ENCODE data around the gene LTBP1.

The LTBP1 gene

DNA sequence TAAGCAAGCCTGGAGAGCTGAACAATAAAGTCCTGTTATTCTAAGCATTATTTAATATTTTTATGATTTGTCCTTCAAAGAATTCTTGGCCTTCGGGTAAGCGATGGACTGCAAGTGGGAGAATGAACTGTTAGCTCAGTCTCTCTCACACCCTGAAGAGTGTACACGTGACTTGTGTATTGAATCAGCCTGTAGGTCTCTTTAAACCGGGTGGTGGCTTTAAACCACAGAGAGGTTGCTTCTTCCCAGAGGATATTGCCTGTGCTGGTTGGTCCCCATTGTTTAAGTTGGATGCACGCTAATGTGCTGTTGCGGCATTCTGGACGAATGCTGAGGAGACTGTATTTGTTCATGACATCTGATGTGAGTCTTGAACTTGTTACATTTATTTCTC is 183.3 kb downstream of the LTBP1 start:
- Mint-ChIP-seq H3K4me3 (no peak overlapping the region), H3K36me3 (ENCODE audit: low read depth) (no peaks in the 10 kb centered on the region), H3K4me1 (ENCODE audit: low read depth) (peaks cover 21% of the 10 kb centered on the region), H3K9me3 (no peaks in the 10 kb centered on the region), H3K27me3 (peaks cover 62% of the 10 kb centered on the region), H3K27ac (no peak overlapping the region)
- intact Hi-C loops (cut with micrococcal nuclease): loop anchor here (10.0 kb wide), 1 partner anchor 205 kb away; no protein-coding TSS in a partner anchor

DNA sequence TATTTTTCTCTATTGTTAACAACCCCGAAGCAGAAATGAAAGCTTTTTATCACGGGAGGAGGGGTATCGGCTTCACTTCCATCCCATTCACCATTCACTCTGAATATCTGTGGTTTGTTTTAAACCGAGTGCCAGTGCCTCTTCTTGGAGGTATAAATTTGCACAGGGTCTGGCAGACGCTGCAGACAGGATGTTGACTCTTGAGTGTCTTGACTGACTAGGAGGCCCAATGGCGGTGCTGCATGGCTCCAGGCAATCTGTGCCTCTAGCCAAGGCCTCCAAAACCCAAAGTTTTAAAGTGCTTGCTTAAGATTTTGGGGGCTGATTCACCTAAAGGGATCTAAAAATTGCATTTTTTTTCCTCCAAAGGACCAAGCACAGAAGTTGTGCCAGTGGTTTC is 183.8 kb downstream of the LTBP1 start:
- H3K4me1 Mint-ChIP-seq (ENCODE audit: low read depth): peaks cover 26% of the 10 kb centered on the region
- no peaks in the 10 kb centered on the region for H3K36me3 Mint-ChIP-seq (ENCODE audit: low read depth)
- H3K9me3 Mint-ChIP-seq: no peaks in the 10 kb centered on the region
- peaks cover 62% of the 10 kb centered on the region for H3K27me3 Mint-ChIP-seq
- intact Hi-C loops (cut with micrococcal nuclease): loop anchor here (10.0 kb wide), 1 partner anchor 206 kb away; no protein-coding TSS in a partner anchor
- no peak overlapping the region for H3K27ac Mint-ChIP-seq
- H3K4me3 Mint-ChIP-seq: no peak overlapping the region

DNA sequence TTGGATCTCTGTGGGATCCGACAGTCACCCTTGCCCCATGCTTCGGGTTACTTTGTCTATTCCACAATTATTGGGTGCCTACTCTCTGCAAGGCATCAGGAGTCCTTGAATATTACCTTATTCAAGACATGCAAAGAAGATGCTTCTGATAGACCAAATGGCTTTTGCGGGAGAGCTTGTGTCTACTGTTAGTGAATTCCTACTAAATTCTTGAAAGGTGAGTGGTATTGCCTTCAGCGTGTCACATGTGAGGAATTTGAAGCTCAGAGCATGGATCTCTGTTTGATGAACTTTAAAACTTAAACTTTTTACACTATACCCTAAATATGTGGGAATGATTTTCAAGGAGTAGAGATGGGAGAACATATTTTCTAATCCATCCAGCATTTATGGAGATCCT is 184.4 kb downstream of the LTBP1 start:
- no peaks in the 10 kb centered on the region for H3K36me3 Mint-ChIP-seq (ENCODE audit: low read depth)
- H3K27ac Mint-ChIP-seq: no peak overlapping the region
- H3K4me1 Mint-ChIP-seq (ENCODE audit: low read depth): peaks cover 31% of the 10 kb centered on the region
- intact Hi-C loops (cut with micrococcal nuclease): loop anchor here (10.0 kb wide), 1 partner anchor 206 kb away; no protein-coding TSS in a partner anchor
- no peak overlapping the region for H3K4me3 Mint-ChIP-seq
- peaks cover 62% of the 10 kb centered on the region for H3K27me3 Mint-ChIP-seq
- H3K9me3 Mint-ChIP-seq: no peaks in the 10 kb centered on the region

DNA sequence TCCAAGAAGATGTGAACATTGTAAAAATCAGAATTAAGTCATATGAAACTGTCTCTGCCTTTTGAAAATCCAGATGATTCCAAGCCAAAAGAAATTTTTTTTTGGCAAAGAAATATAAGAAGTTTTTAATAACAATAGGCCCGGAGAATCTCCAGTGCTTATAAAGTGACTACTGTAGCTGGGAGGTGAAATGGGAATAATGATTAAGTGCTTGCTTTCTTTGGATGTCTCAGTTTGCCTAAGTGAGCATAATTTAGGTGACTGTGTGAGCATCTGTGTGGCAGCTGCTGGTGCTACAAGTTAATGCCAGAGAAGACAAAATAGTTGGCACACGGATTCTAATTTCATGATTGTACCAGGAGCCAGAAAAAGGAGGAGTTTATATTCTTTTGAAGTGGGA is 185.0 kb downstream of the LTBP1 start:
- H3K27ac Mint-ChIP-seq: no peak overlapping the region

DNA sequence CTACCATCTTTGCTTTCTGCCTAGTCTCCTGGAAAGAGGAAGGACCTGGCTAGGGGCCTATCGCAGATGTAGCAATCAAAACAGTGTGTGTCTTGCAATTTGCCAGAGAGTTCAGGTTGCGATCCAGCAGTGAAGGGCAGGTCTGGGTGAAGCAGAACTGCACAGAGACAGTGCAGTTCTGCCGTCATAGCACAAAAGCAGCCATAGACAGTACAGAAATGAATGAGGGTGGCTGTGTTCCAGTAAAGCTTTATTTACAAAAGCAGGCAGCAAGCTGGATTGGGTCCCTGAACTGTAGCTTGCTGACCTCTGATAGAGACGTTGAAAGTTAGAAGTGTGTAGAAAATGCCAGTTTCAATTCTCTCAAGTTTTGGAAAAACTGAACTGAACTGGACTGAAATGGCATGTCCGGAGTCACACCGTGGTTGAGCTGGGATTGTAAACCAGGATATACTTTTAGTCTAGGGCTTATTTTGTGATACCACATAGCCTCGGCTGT is 186.8 kb downstream of the LTBP1 start:
- Mint-ChIP-seq H3K4me3 (no peak overlapping the region), H3K27ac (no peak overlapping the region), H3K4me1 (ENCODE audit: low read depth) (peaks cover 36% of the 10 kb centered on the region), H3K27me3 (peaks cover 59% of the 10 kb centered on the region), H3K9me3 (no peaks in the 10 kb centered on the region), H3K36me3 (ENCODE audit: low read depth) (no peaks in the 10 kb centered on the region)
- intact Hi-C loops (cut with micrococcal nuclease): loop anchor here (10.0 kb wide), 1 partner anchor 209 kb away; no protein-coding TSS in a partner anchor

More for the DNA sequence above, 185.0 kb downstream of the LTBP1 start:
- Mint-ChIP-seq H3K4me1 (ENCODE audit: low read depth) (peaks cover 36% of the 10 kb centered on the region), H3K27me3 (peaks cover 59% of the 10 kb centered on the region), H3K4me3 (no peak overlapping the region), H3K9me3 (no peaks in the 10 kb centered on the region), H3K36me3 (ENCODE audit: low read depth) (no peaks in the 10 kb centered on the region)
- intact Hi-C loops (cut with micrococcal nuclease): loop anchor here (10.0 kb wide), 1 partner anchor 207 kb away; no protein-coding TSS in a partner anchor

DNA sequence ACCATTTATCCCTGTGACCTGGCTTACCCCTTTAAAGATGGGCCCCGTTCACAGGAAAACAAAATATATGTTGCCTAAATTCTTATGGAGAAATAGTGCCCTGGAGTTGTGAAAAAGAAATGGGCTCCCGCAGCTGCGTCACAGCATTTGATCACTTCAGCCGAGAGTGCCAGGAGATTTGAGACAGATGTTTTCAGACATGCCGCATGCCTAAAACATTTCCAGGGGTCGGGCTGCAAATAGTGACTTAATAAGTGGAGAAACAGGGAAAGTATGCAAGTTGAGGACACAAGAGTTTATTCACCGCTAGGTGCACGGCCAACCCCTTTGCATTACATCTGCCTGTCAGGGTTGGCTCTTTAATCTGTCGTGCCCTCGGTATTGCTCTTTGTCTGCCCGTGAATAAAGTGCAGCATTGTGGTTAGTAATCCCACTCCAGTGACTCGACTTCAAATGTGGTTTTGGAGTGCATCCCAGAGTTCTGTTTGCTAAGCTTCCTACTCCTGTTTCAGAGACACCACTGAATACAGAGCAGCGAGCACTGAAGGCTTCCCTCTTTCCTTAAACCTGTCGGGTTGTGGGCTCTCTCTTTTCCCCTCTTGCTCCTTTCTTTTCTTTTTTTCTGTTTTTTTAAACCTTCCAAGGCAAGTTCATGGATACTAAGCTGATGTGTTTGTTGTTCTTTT is 187.5 kb downstream of the LTBP1 start:
- no peaks in the 10 kb centered on the region for H3K36me3 Mint-ChIP-seq (ENCODE audit: low read depth)
- intact Hi-C loops (cut with micrococcal nuclease): loop anchor here (10.0 kb wide), 1 partner anchor 209 kb away; no protein-coding TSS in a partner anchor
- H3K4me3 Mint-ChIP-seq: no peak overlapping the region
- H3K9me3 Mint-ChIP-seq: no peaks in the 10 kb centered on the region
- peaks cover 31% of the 10 kb centered on the region for H3K4me1 Mint-ChIP-seq (ENCODE audit: low read depth)
- no peak overlapping the region for H3K27ac Mint-ChIP-seq
- H3K27me3 Mint-ChIP-seq: peaks cover 53% of the 10 kb centered on the region

DNA sequence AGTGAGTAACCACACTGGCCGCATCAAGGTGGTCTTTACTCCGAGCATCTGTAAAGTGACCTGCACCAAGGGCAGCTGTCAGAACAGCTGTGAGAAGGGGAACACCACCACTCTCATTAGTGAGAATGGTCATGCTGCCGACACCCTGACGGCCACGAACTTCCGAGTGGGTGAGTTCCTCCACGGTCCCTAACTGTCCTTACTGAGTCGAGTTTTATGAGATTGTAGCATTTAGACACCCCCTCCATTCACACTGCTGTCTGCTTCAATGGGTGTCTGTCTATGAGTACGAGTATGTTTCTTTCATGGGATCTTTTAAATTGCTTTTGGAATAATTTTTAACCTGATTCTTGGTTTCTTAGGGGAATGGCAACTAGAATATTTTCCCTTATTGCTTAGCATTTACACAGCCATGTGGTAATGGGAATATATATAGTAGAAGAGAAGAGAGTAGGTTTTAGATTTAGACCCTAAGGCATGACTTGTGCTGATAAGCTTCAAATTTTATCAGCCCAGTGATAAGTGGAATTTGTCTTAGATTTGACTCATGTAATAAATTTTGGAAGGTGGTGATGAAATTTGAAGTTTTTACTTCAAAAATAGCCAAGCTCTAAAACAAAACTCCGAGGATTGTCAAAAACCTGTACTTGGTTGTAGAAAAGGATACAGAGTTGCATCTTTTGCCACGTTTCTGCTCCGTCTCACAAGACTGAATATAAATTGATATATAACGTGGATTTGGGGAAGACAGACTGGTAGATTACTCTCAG is 188.2 kb downstream of the LTBP1 start:
- H3K27me3 Mint-ChIP-seq: peaks cover 61% of the 10 kb centered on the region
- intact Hi-C loops (cut with micrococcal nuclease): loop anchor here (5.0 to 10.0 kb wide), 2 partner anchors 188 to 210 kb away; partner anchors contain the start of gene LTBP1
- no peaks in the 10 kb centered on the region for H3K9me3 Mint-ChIP-seq
- H3K36me3 Mint-ChIP-seq (ENCODE audit: low read depth): no peaks in the 10 kb centered on the region
- H3K27ac Mint-ChIP-seq: no peak overlapping the region
- H3K4me1 Mint-ChIP-seq (ENCODE audit: low read depth): peaks cover 31% of the 10 kb centered on the region
- no peak overlapping the region for H3K4me3 Mint-ChIP-seq

DNA sequence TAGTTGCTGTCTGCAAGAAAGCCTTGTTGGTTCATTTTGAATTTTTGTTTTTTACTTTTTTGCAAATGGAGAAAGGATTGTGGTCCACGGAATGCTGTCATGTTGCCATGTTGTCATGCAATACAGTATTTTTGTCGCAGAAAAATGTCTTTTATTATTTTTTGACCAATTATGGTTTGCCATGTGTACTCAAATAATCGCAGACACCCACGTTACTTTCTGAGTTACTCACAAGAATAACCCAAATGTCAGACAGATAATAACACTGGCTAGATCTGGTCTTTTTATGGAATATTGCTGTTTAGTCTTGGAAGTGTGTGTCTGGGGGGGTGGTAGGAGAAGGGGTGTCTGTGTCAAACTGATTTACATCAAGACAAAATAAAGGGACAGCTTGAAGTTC is 188.9 kb downstream of the LTBP1 start:
- Mint-ChIP-seq H3K4me1 (ENCODE audit: low read depth) (peaks cover 31% of the 10 kb centered on the region), H3K4me3 (no peak overlapping the region), H3K36me3 (ENCODE audit: low read depth) (no peaks in the 10 kb centered on the region), H3K27me3 (peaks cover 58% of the 10 kb centered on the region), H3K27ac (no peak overlapping the region), H3K9me3 (no peaks in the 10 kb centered on the region)
- intact Hi-C loops (cut with micrococcal nuclease): loop anchor here (5.0 to 10.0 kb wide), 2 partner anchors 188 to 211 kb away; partner anchors contain the start of gene LTBP1

DNA sequence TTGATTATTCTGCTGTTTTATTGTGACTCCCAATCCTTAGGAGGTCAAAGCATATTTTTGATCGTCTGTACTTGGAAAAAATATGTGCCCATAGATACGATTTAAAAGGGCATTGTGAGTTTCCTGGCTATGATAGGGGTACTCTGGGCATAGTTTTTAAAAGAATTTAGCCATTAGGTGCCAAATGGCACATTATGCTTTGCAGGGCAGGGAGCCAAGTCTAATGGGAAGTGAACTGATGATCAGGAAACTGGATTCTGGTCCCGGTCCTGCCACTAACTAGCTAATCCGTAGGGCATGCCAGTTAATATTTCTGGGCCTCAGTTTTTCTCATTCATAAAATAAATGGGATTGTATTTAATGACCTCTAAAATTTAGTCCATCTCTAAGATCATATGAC is 189.3 kb downstream of the LTBP1 start:
- Mint-ChIP-seq H3K4me3 (no peak overlapping the region), H3K27me3 (peaks cover 58% of the 10 kb centered on the region), H3K27ac (no peak overlapping the region), H3K4me1 (ENCODE audit: low read depth) (peaks cover 31% of the 10 kb centered on the region), H3K36me3 (ENCODE audit: low read depth) (no peaks in the 10 kb centered on the region), H3K9me3 (no peaks in the 10 kb centered on the region)
- intact Hi-C loops (cut with micrococcal nuclease): loop anchor here (5.0 to 10.0 kb wide), 2 partner anchors 189 to 211 kb away; partner anchors contain the start of gene LTBP1

DNA sequence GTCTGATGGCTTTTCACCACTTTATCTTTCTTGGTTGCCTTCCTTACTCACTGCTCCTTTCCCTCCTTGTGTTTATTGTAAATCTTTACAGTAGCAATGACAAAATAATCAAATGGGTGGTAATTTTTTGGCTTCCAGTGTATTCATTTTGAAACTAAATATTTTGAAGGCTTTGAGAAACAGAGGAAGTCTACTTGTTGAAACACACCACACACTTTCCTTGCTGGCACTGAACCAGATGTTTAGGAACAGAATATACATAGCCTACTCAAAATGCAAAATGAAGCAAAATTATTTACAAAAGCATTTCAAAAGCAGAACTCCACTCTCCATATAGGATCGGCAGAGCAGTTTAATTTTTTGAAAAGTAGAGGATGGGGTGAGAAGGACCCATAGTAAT is 189.8 kb downstream of the LTBP1 start:
- H3K9me3 Mint-ChIP-seq: no peaks in the 10 kb centered on the region
- no peak overlapping the region for H3K27ac Mint-ChIP-seq
- peaks cover 59% of the 10 kb centered on the region for H3K27me3 Mint-ChIP-seq
- no peak overlapping the region for H3K4me3 Mint-ChIP-seq
- intact Hi-C loops (cut with micrococcal nuclease): loop anchor here (5.0 to 10.0 kb wide), 2 partner anchors 189 to 212 kb away; partner anchors contain the start of gene LTBP1
- peaks cover 31% of the 10 kb centered on the region for H3K4me1 Mint-ChIP-seq (ENCODE audit: low read depth)
- no peaks in the 10 kb centered on the region for H3K36me3 Mint-ChIP-seq (ENCODE audit: low read depth)

DNA sequence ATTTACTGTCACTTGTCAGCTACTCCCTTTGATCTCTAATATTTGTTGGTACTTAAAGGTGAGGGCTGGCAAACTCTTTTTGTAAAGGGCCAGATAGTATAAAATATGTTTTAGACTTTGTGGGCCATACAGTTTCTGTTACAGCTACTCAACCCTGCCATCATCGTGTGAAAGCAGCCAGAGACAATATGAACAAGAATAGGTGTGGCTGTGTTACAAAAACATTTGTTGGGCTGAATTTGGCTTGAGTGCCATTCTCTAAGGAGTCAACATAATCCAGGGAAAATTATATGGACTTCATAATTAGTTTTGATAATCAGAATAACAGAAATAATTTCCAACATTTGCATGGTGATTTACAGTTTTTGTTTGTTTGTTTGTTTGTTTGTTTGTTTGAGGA is 190.6 kb downstream of the LTBP1 start:
- Mint-ChIP-seq H3K4me3 (no peak overlapping the region), H3K9me3 (no peaks in the 10 kb centered on the region), H3K27ac (no peak overlapping the region), H3K27me3 (peaks cover 61% of the 10 kb centered on the region), H3K36me3 (ENCODE audit: low read depth) (no peaks in the 10 kb centered on the region), H3K4me1 (ENCODE audit: low read depth) (peaks cover 31% of the 10 kb centered on the region)
- intact Hi-C loops (cut with micrococcal nuclease): loop anchor here (5.0 to 10.0 kb wide), 2 partner anchors 190 to 213 kb away; partner anchors contain the start of gene LTBP1

DNA sequence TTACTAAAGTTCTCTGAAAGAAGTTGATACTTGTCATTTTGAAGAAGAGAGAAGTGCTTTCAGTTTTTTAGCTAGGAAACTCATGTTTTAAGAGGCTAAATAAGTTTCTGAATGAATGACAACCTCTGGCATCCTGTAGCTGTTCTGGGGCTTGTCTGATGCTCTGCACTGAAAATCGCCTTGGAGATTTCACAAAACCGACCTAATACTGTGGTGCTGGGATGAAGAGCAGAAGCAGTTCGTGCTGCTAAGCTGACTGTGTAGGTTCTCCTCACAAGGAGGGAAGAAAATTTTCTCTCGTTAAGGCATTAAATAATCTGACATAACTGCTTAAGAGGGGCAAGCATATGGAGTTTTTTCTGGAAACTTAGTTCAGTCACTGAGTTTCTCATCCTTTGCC is 193.2 kb downstream of the LTBP1 start:
- H3K36me3 Mint-ChIP-seq (ENCODE audit: low read depth): no peaks in the 10 kb centered on the region
- no peak overlapping the region for H3K27ac Mint-ChIP-seq
- intact Hi-C loops (cut with micrococcal nuclease): loop anchor here (5.0 to 10.0 kb wide), 2 partner anchors 193 to 215 kb away; partner anchors contain the start of gene LTBP1
- peaks cover 17% of the 10 kb centered on the region for H3K4me1 Mint-ChIP-seq (ENCODE audit: low read depth)
- H3K9me3 Mint-ChIP-seq: no peaks in the 10 kb centered on the region
- no peak overlapping the region for H3K4me3 Mint-ChIP-seq
- H3K27me3 Mint-ChIP-seq: peaks cover 54% of the 10 kb centered on the region

DNA sequence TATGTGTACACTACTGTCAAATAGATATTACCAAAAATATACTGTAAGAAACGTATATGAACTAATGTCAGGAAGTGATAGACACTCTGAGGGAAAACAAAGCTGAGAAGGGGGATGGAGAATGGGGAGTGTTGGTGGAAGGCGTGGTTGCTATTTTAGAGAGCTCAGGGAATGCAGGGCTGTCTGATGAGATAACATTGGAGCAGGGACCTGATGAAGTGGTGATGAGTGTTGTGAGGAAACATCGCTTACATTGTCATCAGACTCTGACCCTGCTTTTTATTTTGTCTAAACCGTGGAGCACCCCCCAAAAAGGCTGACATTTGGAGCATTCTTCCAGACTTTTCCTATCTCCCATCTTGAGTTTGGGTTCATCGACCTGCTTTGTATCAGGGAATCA is 194.7 kb downstream of the LTBP1 start:
- no peaks in the 10 kb centered on the region for H3K36me3 Mint-ChIP-seq (ENCODE audit: low read depth)
- peaks cover 3% of the 10 kb centered on the region for H3K4me1 Mint-ChIP-seq (ENCODE audit: low read depth)
- H3K27me3 Mint-ChIP-seq: peaks cover 62% of the 10 kb centered on the region
- H3K4me3 Mint-ChIP-seq: no peak overlapping the region
- H3K9me3 Mint-ChIP-seq: peaks cover 4% of the 10 kb centered on the region
- intact Hi-C loops (cut with micrococcal nuclease): no loop called here
- H3K27ac Mint-ChIP-seq: no peak overlapping the region

DNA sequence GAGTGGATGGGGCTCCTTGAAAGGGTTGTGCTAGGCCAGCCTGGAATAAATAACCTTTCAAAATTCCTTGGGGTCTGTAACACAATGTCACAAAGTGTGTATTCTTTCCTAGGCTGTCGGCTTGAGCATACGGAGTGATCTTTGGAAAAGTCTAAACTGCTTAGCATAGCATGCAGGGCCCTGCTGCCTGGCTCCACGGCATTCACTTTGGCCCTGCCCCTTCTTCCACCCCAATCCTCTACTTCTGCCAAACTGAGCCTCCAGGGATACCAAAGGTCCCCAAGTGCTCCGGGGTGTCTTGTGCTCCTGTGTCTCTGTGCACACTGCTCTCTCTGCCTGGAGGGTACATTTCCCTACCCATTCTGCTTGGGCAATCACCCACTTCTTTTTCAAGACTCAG is 196.1 kb downstream of the LTBP1 start:
- H3K36me3 Mint-ChIP-seq (ENCODE audit: low read depth): no peaks in the 10 kb centered on the region
- H3K27ac Mint-ChIP-seq: no peak overlapping the region
- H3K9me3 Mint-ChIP-seq: peaks cover 9% of the 10 kb centered on the region
- no peaks in the 10 kb centered on the region for H3K4me1 Mint-ChIP-seq (ENCODE audit: low read depth)
- H3K4me3 Mint-ChIP-seq: no peak overlapping the region
- intact Hi-C loops (cut with micrococcal nuclease): no loop called here
- peaks cover 64% of the 10 kb centered on the region for H3K27me3 Mint-ChIP-seq

Data from dendritic cell treated with granulocyte-macrophage colony-stimulating factor and Interleukin-4, amounts not matched to agents 40 ng/mL and 50 ng/mL, for 4 days (primary cell).